ENCODE measurements around the gene ARHGEF40.
A peak's percentile ranks its signal among the peaks of the same experiment; 100 is the strongest.

The ARHGEF40 gene

DNA sequence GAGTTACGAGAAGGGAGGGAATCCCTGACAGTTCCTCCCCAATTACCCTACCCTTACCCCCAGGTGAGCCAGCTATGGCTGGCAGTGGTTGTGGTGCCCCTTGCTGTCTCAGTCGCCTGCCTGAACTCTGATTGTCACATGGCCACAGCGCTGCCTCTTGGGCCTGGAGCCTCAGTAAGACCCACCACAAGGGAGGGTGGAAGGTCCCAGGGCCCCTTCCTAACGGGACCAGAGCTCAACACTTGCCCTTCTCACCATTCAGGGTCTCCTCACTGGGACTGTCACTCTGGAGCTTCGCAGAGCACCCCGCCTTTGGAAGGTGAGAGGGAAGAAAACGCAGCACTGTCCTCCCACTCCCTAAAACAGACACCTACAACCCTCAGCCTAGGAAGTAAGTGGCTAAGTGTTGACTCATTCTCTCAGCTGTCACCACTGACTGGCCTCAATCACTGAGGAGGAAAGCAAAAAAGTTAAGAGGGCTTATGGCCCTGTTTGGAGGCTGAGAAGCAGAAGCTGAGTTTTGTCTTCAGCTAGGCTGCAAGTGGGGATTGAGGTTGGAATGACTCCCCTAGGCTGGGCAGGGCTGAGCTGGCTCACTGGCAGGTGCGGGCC, 31.8 kb downstream of the ARHGEF40 start:
- Histone ChIP-seq H3K36me3 (ENCODE audit: insufficient read depth, low read length) (no peaks in the 10 kb centered on the region), H3K4me3 (ENCODE audit: low read depth in 1 of 2, low read length in 2 of 2) (peak overlapping the region in 1 of 2 experiments; percentile 77; a peak in 2 of 4 replicates), H3K27me3 (ENCODE audit: insufficient read depth, low read length, poor library complexity) (no peaks in the 10 kb centered on the region), H3K9ac (ENCODE audit: low read depth, low read length) (peak overlapping the region; percentile 85), H4K20me1 (ENCODE audit: insufficient read depth, low read length) (no peaks in the 10 kb centered on the region), H3K4me2 (ENCODE audit: insufficient read depth, low read length) (peak overlapping the region; percentile 92), H3K27ac (ENCODE audit: low read length) (0 out of 2 replicates have a peak overlapping the region, but pooled peaks have one; percentile 95), H3K79me2 (ENCODE audit: insufficient read depth, low read length) (peaks cover 25% of the 10 kb centered on the region), H2AFZ (ENCODE audit: low read depth, low read length) (no peak overlapping the region), H3K9me3 (ENCODE audit: insufficient read depth, low read length, severe bottlenecking) (no peaks in the 10 kb centered on the region), H3K4me1 (ENCODE audit: insufficient read depth, low read length) (peaks cover 68% of the 10 kb centered on the region)
- no peak for ATAC-seq (ENCODE audit: insufficient read depth, low read depth)
- TF ChIP-seq EZH2 (IDR thresholded peaks at IDR 0.05; ENCODE audit: borderline replicate concordance, low read depth, low read length, severe bottlenecking): no peak
- TF ChIP-seq, protein P1, sequence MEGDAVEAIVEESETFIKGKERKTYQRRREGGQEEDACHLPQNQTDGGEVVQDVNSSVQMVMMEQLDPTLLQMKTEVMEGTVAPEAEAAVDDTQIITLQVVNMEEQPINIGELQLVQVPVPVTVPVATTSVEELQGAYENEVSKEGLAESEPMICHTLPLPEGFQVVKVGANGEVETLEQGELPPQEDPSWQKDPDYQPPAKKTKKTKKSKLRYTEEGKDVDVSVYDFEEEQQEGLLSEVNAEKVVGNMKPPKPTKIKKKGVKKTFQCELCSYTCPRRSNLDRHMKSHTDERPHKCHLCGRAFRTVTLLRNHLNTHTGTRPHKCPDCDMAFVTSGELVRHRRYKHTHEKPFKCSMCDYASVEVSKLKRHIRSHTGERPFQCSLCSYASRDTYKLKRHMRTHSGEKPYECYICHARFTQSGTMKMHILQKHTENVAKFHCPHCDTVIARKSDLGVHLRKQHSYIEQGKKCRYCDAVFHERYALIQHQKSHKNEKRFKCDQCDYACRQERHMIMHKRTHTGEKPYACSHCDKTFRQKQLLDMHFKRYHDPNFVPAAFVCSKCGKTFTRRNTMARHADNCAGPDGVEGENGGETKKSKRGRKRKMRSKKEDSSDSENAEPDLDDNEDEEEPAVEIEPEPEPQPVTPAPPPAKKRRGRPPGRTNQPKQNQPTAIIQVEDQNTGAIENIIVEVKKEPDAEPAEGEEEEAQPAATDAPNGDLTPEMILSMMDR (IDR thresholded peaks at IDR 0.05; ENCODE audit: borderline replicate concordance, extremely low read depth, low read length, poor library complexity, severe bottlenecking): no peak
- DNase-seq: no peak

DNA sequence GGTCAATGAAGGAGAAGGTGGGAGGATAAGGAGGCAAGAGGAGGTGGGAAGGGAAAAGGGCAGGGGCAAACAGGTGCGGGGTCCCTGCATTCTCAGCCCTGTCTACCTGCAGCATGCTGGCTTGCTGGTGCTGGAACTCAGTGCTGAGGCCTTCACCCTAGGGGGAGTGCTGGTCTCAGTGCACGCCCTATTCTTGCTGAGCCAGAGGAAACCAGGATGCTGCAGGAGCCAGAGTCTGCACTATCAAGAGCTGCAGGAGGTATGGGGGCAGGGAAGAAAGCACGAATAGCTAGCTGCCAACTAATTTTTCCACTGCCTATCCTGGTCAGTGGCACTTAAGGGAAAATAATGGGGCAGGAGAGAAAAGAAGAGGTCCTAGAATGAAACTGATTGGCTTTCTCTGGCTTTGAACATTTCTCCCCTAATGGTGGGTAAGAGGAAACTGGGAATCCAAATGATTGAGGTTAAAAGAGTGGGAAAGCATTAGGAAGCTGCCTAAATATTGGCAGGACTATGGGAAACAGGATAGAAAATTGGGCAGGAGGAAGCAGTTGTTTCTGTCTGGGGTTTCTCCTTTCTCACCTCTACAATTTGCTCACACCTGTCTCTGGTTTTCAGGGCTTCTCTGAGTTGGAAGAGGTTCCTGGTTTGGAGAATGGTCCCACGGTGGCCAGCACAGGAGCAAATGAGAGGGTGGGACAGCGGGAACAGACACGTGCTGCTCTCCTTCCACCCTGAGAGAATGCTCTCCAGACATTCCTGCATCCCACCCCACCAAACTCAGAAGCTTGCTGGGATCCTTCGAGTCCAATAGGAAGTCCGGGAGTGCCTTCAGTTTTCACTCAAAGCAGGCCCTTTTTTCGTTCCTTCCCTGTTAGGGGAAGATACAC, 32.7 kb downstream of the ARHGEF40 start:
- Histone ChIP-seq H3K4me1 (ENCODE audit: insufficient read depth, low read length) (peaks cover 63% of the 10 kb centered on the region), H3K79me2 (ENCODE audit: insufficient read depth, low read length) (peaks cover 25% of the 10 kb centered on the region), H3K36me3 (ENCODE audit: insufficient read depth, low read length) (no peaks in the 10 kb centered on the region), H3K9me3 (ENCODE audit: insufficient read depth, low read length, severe bottlenecking) (no peaks in the 10 kb centered on the region), H3K4me2 (ENCODE audit: insufficient read depth, low read length) (peak overlapping the region; percentile 92), H2AFZ (ENCODE audit: low read depth, low read length) (peak overlapping the region; percentile 81), H3K27me3 (ENCODE audit: insufficient read depth, low read length, poor library complexity) (no peaks in the 10 kb centered on the region), H4K20me1 (ENCODE audit: insufficient read depth, low read length) (no peaks in the 10 kb centered on the region), H3K4me3 (ENCODE audit: low read depth in 1 of 2, low read length in 2 of 2) (peak overlapping the region; percentile 44 to 77), H3K9ac (ENCODE audit: low read depth, low read length) (peak overlapping the region; percentile 85), H3K27ac (ENCODE audit: low read length) (peak overlapping the region; percentile 95)
- TF ChIP-seq, protein P1 (IDR thresholded peaks at IDR 0.05; ENCODE audit: borderline replicate concordance, extremely low read depth, low read length, poor library complexity, severe bottlenecking): no peak
- no peak for TF ChIP-seq EZH2 (IDR thresholded peaks at IDR 0.05; ENCODE audit: borderline replicate concordance, low read depth, low read length, severe bottlenecking)
- DNase-seq (no peak), ATAC-seq (ENCODE audit: insufficient read depth, low read depth) (no peak)

DNA sequence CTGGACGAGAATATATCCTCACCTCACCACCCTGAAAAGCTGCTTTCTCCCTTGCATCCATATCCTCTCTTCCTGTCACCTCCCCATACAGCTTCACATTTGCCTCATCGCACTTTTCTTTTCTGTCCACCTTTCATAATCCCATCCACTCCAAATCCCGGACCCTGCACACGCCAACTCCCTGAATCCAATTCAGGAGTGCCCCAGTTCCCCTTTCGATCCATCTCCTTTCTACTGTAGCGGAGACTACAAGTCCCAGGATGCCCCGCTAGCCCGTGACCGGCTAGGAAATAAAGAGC, 33.3 kb downstream of the ARHGEF40 start:
- Histone ChIP-seq H3K4me3 (ENCODE audit: low read depth in 1 of 2, low read length in 2 of 2) (peak overlapping the region; percentile 44 to 77), H4K20me1 (ENCODE audit: insufficient read depth, low read length) (no peaks in the 10 kb centered on the region), H3K4me2 (ENCODE audit: insufficient read depth, low read length) (peak overlapping the region; percentile 92), H3K27me3 (ENCODE audit: insufficient read depth, low read length, poor library complexity) (no peaks in the 10 kb centered on the region), H3K79me2 (ENCODE audit: insufficient read depth, low read length) (peaks cover 25% of the 10 kb centered on the region), H3K36me3 (ENCODE audit: insufficient read depth, low read length) (no peaks in the 10 kb centered on the region), H2AFZ (ENCODE audit: low read depth, low read length) (peak overlapping the region; percentile 81), H3K4me1 (ENCODE audit: insufficient read depth, low read length) (peaks cover 62% of the 10 kb centered on the region), H3K27ac (ENCODE audit: low read length) (peak overlapping the region; percentile 95), H3K9ac (ENCODE audit: low read depth, low read length) (peak overlapping the region; percentile 85), H3K9me3 (ENCODE audit: insufficient read depth, low read length, severe bottlenecking) (no peaks in the 10 kb centered on the region)
- no peak for TF ChIP-seq EZH2 (IDR thresholded peaks at IDR 0.05; ENCODE audit: borderline replicate concordance, low read depth, low read length, severe bottlenecking)
- TF ChIP-seq, protein P1 (IDR thresholded peaks at IDR 0.05; ENCODE audit: borderline replicate concordance, extremely low read depth, low read length, poor library complexity, severe bottlenecking): no peak
- ATAC-seq (ENCODE audit: insufficient read depth, low read depth) (peak; percentile 1; the same call in 2 of the 3 replicates), DNase-seq (no peak)
